HepG2 (cell line): ENCODE measurements around the gene PIGO.

Experiments
- KLF6 ChIP-seq: IDR thresholded peaks from 2 replicates; pipeline ENCODE4 v1.8.0; 2016; ENCODE audit warnings: missing biosample characterization, missing genetic modification reagents
- USF2 ChIP-seq, 2 experiments: sonication (generic) in 1 of 2; formaldehyde crosslinking in 1 of 2; IDR thresholded peaks; 2 replicates each; pipeline versions ENCODE4 v1.5.1 to v1.6.1; 2011 to 2020; ENCODE audit warnings: borderline replicate concordance in 1 of 2, low read depth in 1 of 2, low read length in 1 of 2, mild to moderate bottlenecking in 1 of 2, missing genetic modification reagents in 1 of 2, moderate library complexity in 1 of 2
- TF ChIP-seq, protein P1 (sequence below): sonication (generic); formaldehyde crosslinking; IDR thresholded peaks from 2 replicates; pipeline ENCODE4 v1.5.0; 2020; ENCODE audit warnings: mild to moderate bottlenecking, missing genetic modification reagents, borderline replicate concordance
- TF ChIP-seq, protein P2 (sequence below): sonication (generic); formaldehyde crosslinking; IDR thresholded peaks from 2 replicates; pipeline ENCODE4 v1.4.0; 2020; ENCODE audit warnings: missing genetic modification reagents
- TF ChIP-seq, protein P3 (sequence below): sonication (generic); formaldehyde crosslinking; IDR thresholded peaks from 2 replicates; pipeline ENCODE4 v1.5.1; 2020; ENCODE audit warnings: missing genetic modification reagents, mild to moderate bottlenecking, borderline replicate concordance

- TF ChIP-seq, protein P1, sequence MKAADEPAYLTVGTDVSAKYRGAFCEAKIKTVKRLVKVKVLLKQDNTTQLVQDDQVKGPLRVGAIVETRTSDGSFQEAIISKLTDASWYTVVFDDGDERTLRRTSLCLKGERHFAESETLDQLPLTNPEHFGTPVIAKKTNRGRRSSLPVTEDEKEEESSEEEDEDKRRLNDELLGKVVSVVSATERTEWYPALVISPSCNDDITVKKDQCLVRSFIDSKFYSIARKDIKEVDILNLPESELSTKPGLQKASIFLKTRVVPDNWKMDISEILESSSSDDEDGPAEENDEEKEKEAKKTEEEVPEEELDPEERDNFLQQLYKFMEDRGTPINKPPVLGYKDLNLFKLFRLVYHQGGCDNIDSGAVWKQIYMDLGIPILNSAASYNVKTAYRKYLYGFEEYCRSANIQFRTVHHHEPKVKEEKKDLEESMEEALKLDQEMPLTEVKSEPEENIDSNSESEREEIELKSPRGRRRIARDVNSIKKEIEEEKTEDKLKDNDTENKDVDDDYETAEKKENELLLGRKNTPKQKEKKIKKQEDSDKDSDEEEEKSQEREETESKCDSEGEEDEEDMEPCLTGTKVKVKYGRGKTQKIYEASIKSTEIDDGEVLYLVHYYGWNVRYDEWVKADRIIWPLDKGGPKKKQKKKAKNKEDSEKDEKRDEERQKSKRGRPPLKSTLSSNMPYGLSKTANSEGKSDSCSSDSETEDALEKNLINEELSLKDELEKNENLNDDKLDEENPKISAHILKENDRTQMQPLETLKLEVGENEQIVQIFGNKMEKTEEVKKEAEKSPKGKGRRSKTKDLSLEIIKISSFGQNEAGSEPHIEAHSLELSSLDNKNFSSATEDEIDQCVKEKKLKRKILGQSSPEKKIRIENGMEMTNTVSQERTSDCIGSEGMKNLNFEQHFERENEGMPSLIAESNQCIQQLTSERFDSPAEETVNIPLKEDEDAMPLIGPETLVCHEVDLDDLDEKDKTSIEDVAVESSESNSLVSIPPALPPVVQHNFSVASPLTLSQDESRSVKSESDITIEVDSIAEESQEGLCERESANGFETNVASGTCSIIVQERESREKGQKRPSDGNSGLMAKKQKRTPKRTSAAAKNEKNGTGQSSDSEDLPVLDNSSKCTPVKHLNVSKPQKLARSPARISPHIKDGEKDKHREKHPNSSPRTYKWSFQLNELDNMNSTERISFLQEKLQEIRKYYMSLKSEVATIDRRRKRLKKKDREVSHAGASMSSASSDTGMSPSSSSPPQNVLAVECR (CRISPR knock-in tag) = no peak
- TF ChIP-seq, protein P2, sequence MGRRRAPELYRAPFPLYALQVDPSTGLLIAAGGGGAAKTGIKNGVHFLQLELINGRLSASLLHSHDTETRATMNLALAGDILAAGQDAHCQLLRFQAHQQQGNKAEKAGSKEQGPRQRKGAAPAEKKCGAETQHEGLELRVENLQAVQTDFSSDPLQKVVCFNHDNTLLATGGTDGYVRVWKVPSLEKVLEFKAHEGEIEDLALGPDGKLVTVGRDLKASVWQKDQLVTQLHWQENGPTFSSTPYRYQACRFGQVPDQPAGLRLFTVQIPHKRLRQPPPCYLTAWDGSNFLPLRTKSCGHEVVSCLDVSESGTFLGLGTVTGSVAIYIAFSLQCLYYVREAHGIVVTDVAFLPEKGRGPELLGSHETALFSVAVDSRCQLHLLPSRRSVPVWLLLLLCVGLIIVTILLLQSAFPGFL = no peak
- TF ChIP-seq, protein P3, sequence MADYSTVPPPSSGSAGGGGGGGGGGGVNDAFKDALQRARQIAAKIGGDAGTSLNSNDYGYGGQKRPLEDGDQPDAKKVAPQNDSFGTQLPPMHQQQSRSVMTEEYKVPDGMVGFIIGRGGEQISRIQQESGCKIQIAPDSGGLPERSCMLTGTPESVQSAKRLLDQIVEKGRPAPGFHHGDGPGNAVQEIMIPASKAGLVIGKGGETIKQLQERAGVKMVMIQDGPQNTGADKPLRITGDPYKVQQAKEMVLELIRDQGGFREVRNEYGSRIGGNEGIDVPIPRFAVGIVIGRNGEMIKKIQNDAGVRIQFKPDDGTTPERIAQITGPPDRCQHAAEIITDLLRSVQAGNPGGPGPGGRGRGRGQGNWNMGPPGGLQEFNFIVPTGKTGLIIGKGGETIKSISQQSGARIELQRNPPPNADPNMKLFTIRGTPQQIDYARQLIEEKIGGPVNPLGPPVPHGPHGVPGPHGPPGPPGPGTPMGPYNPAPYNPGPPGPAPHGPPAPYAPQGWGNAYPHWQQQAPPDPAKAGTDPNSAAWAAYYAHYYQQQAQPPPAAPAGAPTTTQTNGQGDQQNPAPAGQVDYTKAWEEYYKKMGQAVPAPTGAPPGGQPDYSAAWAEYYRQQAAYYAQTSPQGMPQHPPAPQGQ (CRISPR knock-in tag) = no peak
- TF ChIP-seq KLF6 (CRISPR knock-in tag) (no peak; the same call in 1 of the 2 replicates), USF2 (IDR thresholded peaks at IDR 0.05; ENCODE audit: low read depth, low read length) (no peak), USF2 (CRISPR knock-in tag; IDR thresholded peaks at IDR 0.05; ENCODE audit: borderline replicate concordance) (no peak)
Observed at GRCh38 chr9:35070823-35071813, 25.3 kb downstream of the PIGO start.
